ENCODE data around the gene EVC.
"Not testable (repeated sequence)": the region's sequence is repeated elsewhere in the genome, so short reads cannot be mapped to it uniquely, and the experiment has no call there.

The EVC gene

GRCh38 chr4:5709207-5709575 lies 1.8 kb upstream of the EVC start:
- DNase-seq: no peak

GRCh38 chr4:5710065-5710960 lies 688 bp upstream of the EVC start:
- DNase-seq: no peak

GRCh38 chr4:5711479-5712184 lies 631 bp downstream of the EVC start:
- DNase-seq: no peak

GRCh38 chr4:5712517-5712916 lies 1.5 kb downstream of the EVC start:
- DNase-seq: no peak

GRCh38 chr4:5712931-5713330 lies 1.9 kb downstream of the EVC start:
- DNase-seq: no peak

GRCh38 chr4:5713861-5714260 lies 2.9 kb downstream of the EVC start:
- DNase-seq: no peak

GRCh38 chr4:5715357-5715756 lies 4.4 kb downstream of the EVC start:
- no peak for DNase-seq

GRCh38 chr4:5716391-5716790 lies 5.4 kb downstream of the EVC start:
- DNase-seq: no peak

- no peak for DNase-seq
These were observed 6.6 kb downstream of the EVC start for GRCh38 chr4:5717449-5718158.

GRCh38 chr4:5718411-5718810 lies 7.4 kb downstream of the EVC start:
- no peak for DNase-seq

GRCh38 chr4:5719350-5720055 lies 8.5 kb downstream of the EVC start:
- DNase-seq: no peak

- no peak for DNase-seq
These were observed 9.3 kb downstream of the EVC start for GRCh38 chr4:5720157-5720850.

GRCh38 chr4:5720980-5721379 lies 10.0 kb downstream of the EVC start:
- DNase-seq: no peak

GRCh38 chr4:5721923-5722322 lies 10.9 kb downstream of the EVC start:
- no peak for DNase-seq

GRCh38 chr4:5722328-5722727 lies 11.3 kb downstream of the EVC start:
- no peak for DNase-seq

GRCh38 chr4:5724377-5724776 lies 13.4 kb downstream of the EVC start:
- no peak for DNase-seq

- DNase-seq: not testable (repeated sequence)
These were observed 17.4 kb downstream of the EVC start for GRCh38 chr4:5728412-5728811.

- no peak for DNase-seq
These were observed 19.4 kb downstream of the EVC start for GRCh38 chr4:5730436-5730835.

- no peak for DNase-seq
These were observed 20.3 kb downstream of the EVC start for GRCh38 chr4:5730993-5731990.

- no peak for DNase-seq
These were observed 21.2 kb downstream of the EVC start for GRCh38 chr4:5732158-5732557.

- no peak for DNase-seq
These were observed 23.9 kb downstream of the EVC start for GRCh38 chr4:5734853-5735252.

All from NK-92 treated with Interleukin-12 subunit alpha and Interleukin-12 subunit beta, amount 100 ng/mL, for 24 hours (cell line).